ENCODE data around the gene RAE1. TPM values are rescaled to one million over a fixed set of nuclear protein-coding genes. Genes with fewer than 3 reads are reported as not detected.

The RAE1 gene
- total and polyA plus RNA-seq, 2 of the 4 experiments (the other 2 are of a cell fraction) = 32.8 to 80.5 TPM

- Histone ChIP-seq H2BK20ac (ENCODE audit: low read depth, low read length) (no peak overlapping the region), H2AK5ac (ENCODE audit: low read depth, low read length) (no peak overlapping the region), H3K56ac (ENCODE audit: extremely low read depth, insufficient read depth, low read length) (no peak overlapping the region), H4K20me1 (ENCODE audit: insufficient read depth, low read length) (no peaks in the 10 kb centered on the region; the same call in 1 of the 2 replicates), H4K5ac (ENCODE audit: low read depth, low read length) (no peak overlapping the region), H3K4me3 (ENCODE audit: insufficient read depth, low read depth, low read length) (no peak overlapping the region), H3K36me3 (ENCODE audit: control insufficient read depth, insufficient read depth, low read length) (peaks cover 25% of the 10 kb centered on the region), H3K27ac (ENCODE audit: insufficient read depth, low read length) (no peak overlapping the region), H3K4me2 (ENCODE audit: low read depth, low read length) (no peak overlapping the region), H3K4me1 (ENCODE audit: control insufficient read depth, insufficient read depth, low read length) (no peaks in the 10 kb centered on the region), H3K23ac (ENCODE audit: low read depth, low read length) (no peak overlapping the region), H4K91ac (ENCODE audit: insufficient read depth, low read depth, low read length) (no peak overlapping the region), H3K18ac (ENCODE audit: low read depth, low read length) (no peak overlapping the region), H2BK5ac (ENCODE audit: low read depth, low read length, poor library complexity, severe bottlenecking) (no peak overlapping the region), H2AK9ac (replicated peaks; ENCODE audit: low read depth, low read length, poor library complexity) (no peak overlapping the region), H3K79me1 (ENCODE audit: low read depth in 1 of 2, low read length in 2 of 2) (no peaks in the 10 kb centered on the region), H3K4ac (ENCODE audit: low read depth, low read length) (no peak overlapping the region), H3K9me1 (ENCODE audit: insufficient read depth, low read length) (no peaks in the 10 kb centered on the region), H3K27me3 (ENCODE audit: control insufficient read depth, insufficient read depth, low read length) (no peaks in the 10 kb centered on the region), H2BK15ac (ENCODE audit: low read depth, low read length) (no peak overlapping the region), H2AFZ (replicated peaks; ENCODE audit: low read length, poor library complexity) (peak overlapping the region; percentile 53), H2BK120ac (ENCODE audit: low read depth, low read length) (no peak overlapping the region), H4K8ac (ENCODE audit: low read depth in 2 of 2, low read length in 2 of 2) (no peak overlapping the region), H3K9me3 (ENCODE audit: control insufficient read depth, insufficient read depth, low read length) (no peaks in the 10 kb centered on the region), H3K14ac (replicated peaks; ENCODE audit: low read depth, low read length) (no peak overlapping the region), H3K9ac (ENCODE audit: low read depth, low read length) (no peak overlapping the region)
- CTCF ChIA-PET = interaction anchor here (1.7 kb wide), 1 partner anchor 114 kb away, joined by 10 read pairs; no protein-coding TSS in a partner anchor
- peak; percentile 93 for ATAC-seq (ENCODE audit: low read depth)
- intact Hi-C loops (cut with micrococcal nuclease) (loop anchor here (1.0 to 10.0 kb wide), 2 partner anchors 113 to 833 kb away; no protein-coding TSS in a partner anchor), in situ Hi-C loops (cut with MboI; ENCODE audit: low sequenced_read_pairs) (loop anchor here (10.0 to 25.0 kb wide), 3 partner anchors 213 to 1655 kb away; partner anchors contain the start of genes ATP5F1E and PRELID3B), dilution Hi-C loops (cut with HindIII; ENCODE audit: low sequenced_read_pairs, unreplicated experiment) (no loop called here)
- DNase-seq = peak; percentile 62
- POLR2A ChIA-PET (ENCODE audit: unreplicated experiment) = no interaction called here
- WGBS, 2 experiments (ENCODE audit: extremely low coverage in 2 of 2, insufficient read length in 1 of 2) = 44% methylated on average over 3 of the region's 20 CpGs; no CpG with 5 or more reads in 1 of the 2 experiments
- TF ChIP-seq POLR2A (IDR thresholded peaks at IDR 0.05; ENCODE audit: low read depth, low read length) (no peak), MXI1 (IDR thresholded peaks at IDR 0.05; ENCODE audit: borderline replicate concordance, low read depth, low read length) (no peak), RAD21 (IDR thresholded peaks at IDR 0.05; ENCODE audit: low read length) (peak; percentile 77), CTCF (conservative IDR thresholded peaks at IDR 0.05; ENCODE audit: low read depth, low read length) (peak; percentile 89), CEBPB (IDR thresholded peaks at IDR 0.05; ENCODE audit: low read depth, low read length) (no peak), USF2 (IDR thresholded peaks at IDR 0.05; ENCODE audit: low read depth, low read length) (no peak), SMC3 (IDR thresholded peaks at IDR 0.05; ENCODE audit: low read depth, low read length) (peak; percentile 94)
- no TSS peak for BruUV-seq (replicated peaks)
Observed at GRCh38 chr20:57381596-57382503, 30.8 kb downstream of the RAE1 start.

All from IMR-90 (cell line).